SK-N-SH (cell line): ENCODE data around the gene EDN2. TPM values are rescaled to one million over a fixed set of nuclear protein-coding genes. Genes with fewer than 3 reads are reported as not detected.

ENCODE experiments used
- CTCF ChIA-PET: fragments of 300-600, 350-600 bp; formaldehyde crosslinking; extraction: SDS; loops from one replicate; lab custom pipeline; 2021; lab: Yijun Ruan, JAX
- POLR2A ChIA-PET: fragments of 350-600 bp; sonication (Branson Sonifier 250); formaldehyde crosslinking; extraction: SDS; loops from one replicate; lab custom pipeline; 2020; ENCODE audit warnings: antibody characterized with exemption, inconsistent platforms; lab: Yijun Ruan, JAX
- DNase-seq: peaks from one replicate; pipeline ENCODE4 v3.0.0; 2012
- H2AFZ ChIP-seq: fragments of 200-600 bp; sonication (generic); 2 replicates; pipeline ENCODE4 v1.8.1; 2016; ENCODE audit warnings: antibody characterized with exemption, mild to moderate bottlenecking, low read depth
- H3F3A ChIP-seq: fragments of 200-600 bp; sonication (generic); replicated peaks from 2 replicates; pipeline ENCODE3; 2016; ENCODE audit warnings: antibody characterized with exemption, mild to moderate bottlenecking; ENCODE audit not compliant: insufficient read depth
- H3K27ac ChIP-seq, 2 experiments: fragments of 200-500 bp in 1 of 2; fragments of 200-600 bp in 1 of 2; sonication (Bioruptor generic) in 1 of 2; sonication (generic), shearing (Covaris generic) in 1 of 2; 2 replicates each; pipeline versions ENCODE4 v1.5.1 to v1.6.1; 2014 to 2016; ENCODE audit warnings: low read depth in 2 of 2, inconsistent platforms in 1 of 2, low read length in 1 of 2, mild to moderate bottlenecking in 1 of 2, mixed read lengths in 1 of 2
- H3K27me3 ChIP-seq: fragments of 200-600 bp; sonication (generic), shearing (Covaris generic); 2 replicates; pipeline ENCODE4 v1.6.1; 2016; ENCODE audit warnings: mixed run types; ENCODE audit not compliant: insufficient read depth
- H3K36me3 ChIP-seq, 2 experiments: fragments of 200-500 bp in 1 of 2; fragments of 200-600 bp in 1 of 2; sonication (Bioruptor generic) in 1 of 2; sonication (generic) in 1 of 2; replicated peaks in 1 of 2; 2 replicates each; pipeline versions ENCODE3 to v1.5.1; 2014 to 2016; ENCODE audit warnings: low read length in 1 of 2, mild to moderate bottlenecking in 1 of 2; ENCODE audit not compliant: insufficient read depth in 2 of 2, control insufficient read depth in 1 of 2
- H3K4me1 ChIP-seq, 2 experiments: fragments of 200-500 bp in 1 of 2; fragments of 200-600 bp in 1 of 2; sonication (Bioruptor generic) in 1 of 2; sonication (generic), shearing (Covaris generic) in 1 of 2; 2 replicates each; pipeline versions ENCODE4 v1.5.1 to v1.6.1; 2014 to 2016; ENCODE audit warnings: low read depth in 1 of 2, low read length in 1 of 2, mixed run types in 1 of 2; ENCODE audit not compliant: insufficient read depth in 2 of 2, control insufficient read depth in 1 of 2
- H3K4me2 ChIP-seq: fragments of 200-600 bp; sonication (generic), shearing (Covaris generic); 2 replicates; pipeline ENCODE4 v1.6.1; 2017; ENCODE audit warnings: mixed run types
- H3K4me3 ChIP-seq, 2 experiments: fragments of 200-500 bp in 1 of 2; fragments of 200-600 bp in 1 of 2; sonication (Bioruptor generic) in 1 of 2; sonication (generic), shearing (Covaris generic) in 1 of 2; 2 replicates each; pipeline versions ENCODE4 v1.5.1 to v1.8.1; 2014 to 2016; ENCODE audit warnings: low read depth in 2 of 2, inconsistent platforms in 1 of 2, low read length in 1 of 2, mild to moderate bottlenecking in 1 of 2, mixed read lengths in 1 of 2, moderate library complexity in 1 of 2
- H3K79me2 ChIP-seq: fragments of 200-600 bp; sonication (generic); 2 replicates; pipeline ENCODE4 v1.8.1; 2017; ENCODE audit warnings: mild to moderate bottlenecking; ENCODE audit not compliant: insufficient read depth
- H3K9ac ChIP-seq: fragments of 200-600 bp; sonication (generic); 2 replicates; pipeline ENCODE4 v1.6.1; 2017; ENCODE audit warnings: mixed run types
- H3K9me2 ChIP-seq: fragments of 200-600 bp; sonication (generic); 2 replicates; pipeline ENCODE4 v1.6.1; 2017; ENCODE audit warnings: mixed run types
- H3K9me3 ChIP-seq: fragments of 200-600 bp; sonication (generic); 2 replicates; pipeline ENCODE4 v1.6.1; 2017; ENCODE audit warnings: mixed run types, mild to moderate bottlenecking, moderate library complexity
- H4K20me1 ChIP-seq: fragments of 200-600 bp; sonication (generic); 2 replicates; pipeline ENCODE4 v1.6.1; 2017; ENCODE audit warnings: mild to moderate bottlenecking, mixed run types; ENCODE audit not compliant: insufficient read depth
- CTCF ChIP-seq: fragments of 200-600 bp; sonication (generic); IDR thresholded peaks from 2 replicates; pipeline ENCODE4 v1.6.1; 2017; ENCODE audit warnings: antibody characterized with exemption, mild to moderate bottlenecking, moderate library complexity
- ELF1 ChIP-seq: IDR thresholded peaks from 2 replicates; pipeline ENCODE4 v1.4.0; 2012
- EP300 ChIP-seq, 2 experiments: IDR thresholded peaks; 2 replicates each; pipeline versions ENCODE4 v1.4.0 to v1.6.1; 2012; ENCODE audit warnings: borderline replicate concordance in 1 of 2, low read depth in 1 of 2, low read length in 1 of 2
- FOXM1 ChIP-seq: IDR thresholded peaks from 2 replicates; pipeline ENCODE4 v1.4.0; 2012; ENCODE audit warnings: low read depth, mild to moderate bottlenecking
- MAX ChIP-seq: IDR thresholded peaks from 2 replicates; pipeline ENCODE4 v1.4.0; 2012; ENCODE audit warnings: low read depth
- MXI1 ChIP-seq: IDR thresholded peaks from 2 replicates; pipeline ENCODE4 v1.6.1; 2012; ENCODE audit warnings: mild to moderate bottlenecking, low read depth, low read length, improper control_type of control experiment
- RCOR1 ChIP-seq: fragments of 150-350 bp; IDR thresholded peaks from 2 replicates; pipeline ENCODE4 v1.6.1; 2017; ENCODE audit warnings: antibody characterized with exemption, low read length
- REST ChIP-seq: IDR thresholded peaks from 2 replicates; pipeline ENCODE4 v1.6.1; 2012; ENCODE audit warnings: mild to moderate bottlenecking, low read depth, low read length, moderate library complexity
- TAF1 ChIP-seq: IDR thresholded peaks from 2 replicates; pipeline ENCODE4 v1.6.1; 2012; ENCODE audit warnings: low read depth, mild to moderate bottlenecking, low read length, moderate library complexity, borderline replicate concordance
- TCF12 ChIP-seq: IDR thresholded peaks from 2 replicates; pipeline ENCODE4 v1.4.0; 2012
- TEAD4 ChIP-seq: IDR thresholded peaks from 2 replicates; pipeline ENCODE4 v1.4.0; 2012; ENCODE audit warnings: mild to moderate bottlenecking, borderline replicate concordance; ENCODE audit not compliant: insufficient read depth
- USF1 ChIP-seq: IDR thresholded peaks from 2 replicates; pipeline ENCODE4 v1.4.0; 2012; ENCODE audit warnings: low read depth, borderline replicate concordance
- ZBTB33 ChIP-seq: IDR thresholded peaks from 2 replicates; pipeline ENCODE4 v1.4.0; 2012; ENCODE audit warnings: low read depth, borderline replicate concordance
- WGBS: methylation state at CpG from one replicate; pipeline ENCODE4 v1.1.6; 2017; ENCODE audit warnings: low lambda C conversion rate; 5-methylcytosine and 5-hydroxymethylcytosine counted together
- polyA plus RNA-seq, 3 experiments: library from polyadenylated mRNA; depleted of rRNA; stranded (reverse); fragments of >200 nt; gene quantifications; 2 replicates each; pipeline ENCODE4 v1.2.3, GENCODE V29; 2012

The EDN2 gene
- polyA plus RNA-seq, 1 of the 3 experiments (the other 2 are of a cell fraction), result 0.97 TPM

GRCh38 chr1:41474490-41475271 lies 9.8 kb downstream of the EDN2 start:
- Histone ChIP-seq H3K36me3 (no peaks in the 10 kb centered on the region), H3K79me2 (no peaks in the 10 kb centered on the region), H3K9ac (no peak overlapping the region), H3K4me2 (peak overlapping the region; percentile 3; the same call in 1 of the 2 replicates), H3F3A (peaks cover 12% of the 10 kb centered on the region), H3K9me3 (no peaks in the 10 kb centered on the region), H3K9me2 (no peaks in the 10 kb centered on the region), H4K20me1 (no peaks in the 10 kb centered on the region), H3K4me3 (no peak overlapping the region), H3K27ac (peak overlapping the region; percentile 43 to 58), H3K27me3 (no peaks in the 10 kb centered on the region), H2AFZ (0 out of 2 replicates have a peak overlapping the region, but pooled peaks have one; percentile 54), H3K4me1 (peaks cover 27 to 60% of the 10 kb centered on the region in 2 experiments)
- POLR2A ChIA-PET, result interaction anchor here (0.8 to 1.0 kb wide), 2 partner anchors 11 to 19 kb away, joined by 3 to 4 read pairs; no protein-coding TSS in a partner anchor
- TF ChIP-seq FOXM1 (no peak), RCOR1 (peak; percentile 69; the same call in 1 of the 2 replicates), TEAD4 (no peak), MXI1 (peak; percentile 49; the same call in 1 of the 2 replicates), EP300 (IDR thresholded peaks at IDR 0.05; ENCODE audit: borderline replicate concordance in 1 of 2, low read depth in 1 of 2, low read length in 1 of 2) (peak in 1 of 2 experiments; percentile 40; a peak in 1 of 4 replicates)
- 54% methylated on average over 6 of the region's 17 CpGs for WGBS
- CTCF ChIA-PET, result interaction anchor here (0.8 to 11.2 kb wide), 9 partner anchors 8 to 43 kb away, joined by 3 to 93 read pairs (median 6); partner anchors contain the start of gene EDN2
- peak; percentile 71 for DNase-seq

GRCh38 chr1:41473738-41474362 lies 10.6 kb downstream of the EDN2 start:
- ChIA-PET POLR2A (interaction anchor here (0.8 to 1.0 kb wide), 2 partner anchors 10 to 18 kb away, joined by 3 to 4 read pairs; no protein-coding TSS in a partner anchor), CTCF (interaction anchor here (0.8 to 3.1 kb wide), 4 partner anchors 11 to 42 kb away, joined by 3 to 13 read pairs (median 5); partner anchors contain the start of gene EDN2)
- 0 out of 2 replicates have a peak overlapping the region, but pooled peaks have one; percentile 3 for H3K4me2 ChIP-seq
- whole genome bisulfite sequencing, result 100% methylated on average over 4 of the region's 6 CpGs
- H3K9ac ChIP-seq, result no peak overlapping the region
- no peaks in the 10 kb centered on the region for H3K79me2 ChIP-seq
- no peaks in the 10 kb centered on the region for H3K36me3 ChIP-seq
- H3K27me3 ChIP-seq, result no peaks in the 10 kb centered on the region
- H3K9me2 ChIP-seq, result no peaks in the 10 kb centered on the region
- no peaks in the 10 kb centered on the region for H4K20me1 ChIP-seq
- H3K27ac ChIP-seq, result peak overlapping the region in 1 of 2 experiments; percentile 58; a peak in 2 of 4 replicates
- no peak overlapping the region for H2AFZ ChIP-seq
- TF ChIP-seq ELF1, result no peak
- TF ChIP-seq FOXM1, result no peak
- no peak for TF ChIP-seq REST
- no peak for TF ChIP-seq MAX
- TF ChIP-seq TCF12, result no peak
- TF ChIP-seq USF1, result no peak
- no peak for TF ChIP-seq TAF1
- TF ChIP-seq CTCF, result no peak
- no peak for TF ChIP-seq ZBTB33
- no peak overlapping the region for H3K4me3 ChIP-seq
- H3F3A ChIP-seq, result peaks cover 8% of the 10 kb centered on the region
- peaks cover 27 to 56% of the 10 kb centered on the region in 2 experiments for H3K4me1 ChIP-seq
- no peaks in the 10 kb centered on the region for H3K9me3 ChIP-seq
- no peak for DNase-seq
